Activated CD8-positive, alpha-beta T cell treated with anti-CD3 and anti-CD28 coated beads for 36 hours (primary cell): ENCODE data around the gene RNF5. TPM values are rescaled to one million over a fixed set of nuclear protein-coding genes. Genes with fewer than 3 reads are reported as not detected.
"Not testable (repeated sequence)": the region's sequence is repeated elsewhere in the genome, so short reads cannot be mapped to it uniquely, and the experiment has no call there.

Experiments
- ATAC-seq: fragments of 200-7000 bp; cut with Tn5 transposase; one replicate; pipeline ENCODE4 v1.10.0; 2021; ENCODE audit warnings: mild to moderate bottlenecking, moderate library complexity
- CTCF ChIA-PET: fragments of 350-600 bp; sonication (Branson Sonifier 250); formaldehyde crosslinking; loops from one replicate; lab custom pipeline; 2021; ENCODE audit warnings: antibody characterized with exemption; lab: Charles Lee
- POLR2A ChIA-PET: fragments of 350-600 bp; sonication (Branson Sonifier 250); formaldehyde crosslinking; loops from one replicate; lab custom pipeline; 2021; ENCODE audit warnings: antibody characterized with exemption; lab: Charles Lee
- DNase-seq: peaks from one replicate; pipeline ENCODE4 v3.0.0-alpha.2; 2020
- H3K27ac Mint-ChIP-seq: one replicate; pipeline ENCODE4 v1.8.0; 2021; ENCODE audit warnings: mild to moderate bottlenecking, mixed read lengths
- H3K27me3 Mint-ChIP-seq: one replicate; pipeline ENCODE4 v1.8.0; 2021; ENCODE audit warnings: mixed read lengths
- H3K36me3 Mint-ChIP-seq: one replicate; pipeline ENCODE4 v1.8.0; 2021; ENCODE audit warnings: low read depth, mixed read lengths
- H3K4me1 Mint-ChIP-seq: one replicate; pipeline ENCODE4 v1.8.0; 2021; ENCODE audit warnings: low read depth, mixed read lengths
- H3K4me3 Mint-ChIP-seq: one replicate; pipeline ENCODE4 v1.8.0; 2021; ENCODE audit warnings: mild to moderate bottlenecking, moderate library complexity, mixed read lengths
- H3K9me3 Mint-ChIP-seq: one replicate; pipeline ENCODE4 v1.8.0; 2021; ENCODE audit warnings: mixed read lengths
- intact Hi-C: fragments of 100-400 bp; cut with micrococcal nuclease; formaldehyde crosslinking; loops from one replicate; pipeline ENCODE4 v1.10.0; 2022
- total RNA-seq, 2 experiments: library from RNA; stranded (reverse); gene quantifications; one replicate each; pipeline ENCODE4 v1.2.3, GENCODE V29; 2021
- TF ChIP-seq, protein P1 (sequence below): fragments of 200-600 bp; IDR thresholded peaks from one replicate; pipeline ENCODE4 v1.8.0; 2022; ENCODE audit warnings: antibody characterized with exemption, mild to moderate bottlenecking

The RNF5 gene
- total RNA-seq, 2 experiments from 2014 or later, result 55.4 to 57.9 TPM

DNA sequence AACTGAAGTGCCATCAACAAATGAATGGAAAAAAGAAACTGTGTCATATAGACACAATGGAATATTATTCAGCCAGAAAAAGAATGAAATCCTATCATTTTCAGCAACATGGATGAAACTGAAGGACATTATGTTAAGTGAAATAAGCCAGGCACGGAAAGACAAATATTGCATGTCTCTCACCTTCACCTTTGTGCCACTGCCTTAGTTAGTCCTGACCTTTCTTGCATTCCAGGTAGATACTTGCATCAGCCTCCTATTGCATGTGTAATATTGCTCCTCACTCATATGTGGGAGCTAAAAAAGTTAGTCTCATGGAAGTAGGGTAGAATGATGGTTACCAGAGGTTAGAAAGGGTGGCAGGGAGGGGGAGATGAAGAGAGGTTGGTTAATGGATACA is 30.8 kb downstream of the RNF5 start:
- no peaks in the 10 kb centered on the region for H3K4me1 Mint-ChIP-seq
- TF ChIP-seq, protein P1, sequence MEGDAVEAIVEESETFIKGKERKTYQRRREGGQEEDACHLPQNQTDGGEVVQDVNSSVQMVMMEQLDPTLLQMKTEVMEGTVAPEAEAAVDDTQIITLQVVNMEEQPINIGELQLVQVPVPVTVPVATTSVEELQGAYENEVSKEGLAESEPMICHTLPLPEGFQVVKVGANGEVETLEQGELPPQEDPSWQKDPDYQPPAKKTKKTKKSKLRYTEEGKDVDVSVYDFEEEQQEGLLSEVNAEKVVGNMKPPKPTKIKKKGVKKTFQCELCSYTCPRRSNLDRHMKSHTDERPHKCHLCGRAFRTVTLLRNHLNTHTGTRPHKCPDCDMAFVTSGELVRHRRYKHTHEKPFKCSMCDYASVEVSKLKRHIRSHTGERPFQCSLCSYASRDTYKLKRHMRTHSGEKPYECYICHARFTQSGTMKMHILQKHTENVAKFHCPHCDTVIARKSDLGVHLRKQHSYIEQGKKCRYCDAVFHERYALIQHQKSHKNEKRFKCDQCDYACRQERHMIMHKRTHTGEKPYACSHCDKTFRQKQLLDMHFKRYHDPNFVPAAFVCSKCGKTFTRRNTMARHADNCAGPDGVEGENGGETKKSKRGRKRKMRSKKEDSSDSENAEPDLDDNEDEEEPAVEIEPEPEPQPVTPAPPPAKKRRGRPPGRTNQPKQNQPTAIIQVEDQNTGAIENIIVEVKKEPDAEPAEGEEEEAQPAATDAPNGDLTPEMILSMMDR, result no peak
- intact Hi-C loops, result no loop called here
- H3K4me3 Mint-ChIP-seq, result no peak overlapping the region
- H3K9me3 Mint-ChIP-seq, result no peaks in the 10 kb centered on the region
- POLR2A ChIA-PET, result no interaction called here
- CTCF ChIA-PET, result interaction anchor here (1.8 kb wide), 1 partner anchor 90 kb away, joined by 6 read pairs; no protein-coding TSS in a partner anchor
- H3K36me3 Mint-ChIP-seq, result no peaks in the 10 kb centered on the region
- ATAC-seq (no peak), DNase-seq (no peak)
- no peaks in the 10 kb centered on the region for H3K27me3 Mint-ChIP-seq
- no peak overlapping the region for H3K27ac Mint-ChIP-seq

DNA sequence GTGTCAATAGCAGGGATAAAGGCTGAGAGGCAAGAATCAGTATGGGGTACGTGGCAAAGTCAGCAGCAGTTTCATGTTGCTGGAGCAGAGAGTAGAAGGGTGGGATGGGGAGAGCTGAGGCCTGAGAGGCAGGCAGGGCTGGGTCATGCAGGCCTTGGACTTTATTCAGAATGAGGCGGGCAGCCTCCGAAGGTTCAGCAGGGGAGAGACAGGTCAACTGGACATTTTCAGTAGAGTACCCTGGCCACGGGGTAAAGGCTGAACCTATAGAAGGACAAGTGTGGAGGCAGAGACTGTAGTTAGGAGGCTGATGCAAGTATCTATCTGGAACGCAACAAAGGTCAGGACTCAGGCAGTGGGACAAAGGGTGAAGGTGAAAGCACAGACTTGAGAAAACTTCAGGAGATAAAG is 32.0 kb downstream of the RNF5 start:
- TF ChIP-seq, protein P1, result no peak
- intact Hi-C loops, result no loop called here
- H3K4me1 Mint-ChIP-seq, result no peaks in the 10 kb centered on the region
- H3K27me3 Mint-ChIP-seq, result no peaks in the 10 kb centered on the region
- H3K4me3 Mint-ChIP-seq, result no peak overlapping the region
- DNase-seq (no peak), ATAC-seq (no peak)
- H3K9me3 Mint-ChIP-seq, result no peaks in the 10 kb centered on the region
- CTCF ChIA-PET, result no interaction called here
- POLR2A ChIA-PET, result no interaction called here
- no peaks in the 10 kb centered on the region for H3K36me3 Mint-ChIP-seq
- no peak overlapping the region for H3K27ac Mint-ChIP-seq

DNA sequence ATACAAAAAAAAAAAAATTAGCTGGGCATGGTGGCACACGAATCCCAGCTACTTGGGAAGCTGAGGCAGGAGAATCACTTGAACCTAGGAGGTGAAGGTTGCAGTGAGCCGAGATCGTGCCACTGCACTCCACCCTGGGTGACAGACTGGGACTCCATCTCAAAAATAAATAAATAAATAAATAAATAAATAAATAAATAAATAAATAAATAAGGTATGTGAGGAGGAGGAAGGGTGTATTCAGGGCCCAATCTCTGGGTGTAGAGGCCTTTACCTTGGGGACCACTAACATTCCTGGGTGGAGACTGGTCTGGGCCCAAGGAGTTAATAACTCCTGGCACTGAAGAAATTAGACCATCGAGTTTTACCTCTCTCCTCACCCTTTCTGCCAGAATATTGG is 33.2 kb downstream of the RNF5 start:
- POLR2A ChIA-PET, CTCF ChIA-PET, intact Hi-C loops, H3K4me3 Mint-ChIP-seq, H3K4me1 Mint-ChIP-seq, H3K27ac Mint-ChIP-seq, H3K36me3 Mint-ChIP-seq, ATAC-seq, H3K27me3 Mint-ChIP-seq, H3K9me3 Mint-ChIP-seq, DNase-seq: not testable (repeated sequence)

DNA sequence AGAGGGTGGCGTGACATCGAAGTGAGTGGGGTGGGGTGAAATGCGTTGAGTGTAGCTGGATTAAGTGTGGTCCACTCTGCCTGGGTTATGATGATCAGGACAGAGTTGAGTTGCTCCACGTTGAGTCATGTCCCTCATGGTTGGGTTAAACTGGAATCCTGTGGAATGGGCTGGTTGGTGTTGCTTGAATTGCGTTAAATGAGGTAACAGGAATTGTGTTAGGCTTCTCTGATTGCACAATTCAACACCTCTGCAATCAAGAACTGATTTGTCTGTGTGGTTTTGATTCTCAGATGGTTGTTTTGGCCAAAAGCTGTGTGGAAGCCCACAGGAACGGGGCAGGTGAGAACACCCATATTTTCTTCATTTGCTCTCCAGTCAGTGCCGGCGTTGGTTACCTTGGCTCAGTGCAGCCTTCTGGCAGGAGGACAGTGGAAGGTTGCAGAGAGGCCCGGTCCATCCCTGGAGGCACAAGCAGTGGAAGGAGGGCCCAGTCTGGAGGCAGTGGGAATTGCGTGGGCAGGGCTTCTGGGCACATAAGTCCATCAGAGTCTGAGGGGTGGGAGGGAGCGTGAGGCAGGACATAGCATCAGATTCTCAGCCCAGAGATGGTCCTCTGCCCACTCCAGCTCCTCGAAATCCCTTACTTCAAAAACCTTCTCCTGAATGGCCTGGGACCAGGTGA is 34.0 kb downstream of the RNF5 start:
- no peaks in the 10 kb centered on the region for H3K36me3 Mint-ChIP-seq
- no peaks in the 10 kb centered on the region for H3K9me3 Mint-ChIP-seq
- no peaks in the 10 kb centered on the region for H3K4me1 Mint-ChIP-seq
- no peak overlapping the region for H3K27ac Mint-ChIP-seq
- ChIA-PET CTCF (no interaction called here), POLR2A (no interaction called here)
- H3K27me3 Mint-ChIP-seq, result no peaks in the 10 kb centered on the region
- TF ChIP-seq, protein P1, result no peak
- no peak for ATAC-seq
- intact Hi-C loops, result no loop called here
- DNase-seq, result no peak
- no peak overlapping the region for H3K4me3 Mint-ChIP-seq

DNA sequence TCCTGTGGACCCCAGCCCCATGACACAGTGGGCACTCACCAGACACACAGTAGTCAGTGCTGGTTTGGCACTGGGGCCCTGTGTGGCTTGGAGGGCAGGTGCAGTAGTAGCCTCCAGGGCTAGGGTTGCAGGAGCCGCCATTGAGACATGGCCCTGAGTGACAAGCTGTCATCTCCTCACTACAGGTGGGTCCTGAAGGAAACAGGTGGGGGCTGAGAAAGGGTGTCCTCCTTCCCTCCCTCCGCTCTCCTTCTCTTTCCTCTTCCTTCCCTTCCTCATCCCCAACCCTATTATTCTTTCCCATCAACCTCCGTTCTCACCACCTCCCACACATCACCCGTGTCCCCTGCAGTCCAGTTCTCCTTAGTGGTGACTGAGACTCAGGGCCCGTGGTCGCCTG is 35.4 kb downstream of the RNF5 start:
- no peaks in the 10 kb centered on the region for H3K9me3 Mint-ChIP-seq
- H3K4me1 Mint-ChIP-seq, result no peaks in the 10 kb centered on the region
- DNase-seq (no peak), ATAC-seq (no peak)
- TF ChIP-seq, protein P1, result no peak
- H3K27ac Mint-ChIP-seq, result no peak overlapping the region
- ChIA-PET CTCF (no interaction called here), POLR2A (no interaction called here)
- H3K27me3 Mint-ChIP-seq, result no peaks in the 10 kb centered on the region
- intact Hi-C loops, result no loop called here
- no peaks in the 10 kb centered on the region for H3K36me3 Mint-ChIP-seq
- no peak overlapping the region for H3K4me3 Mint-ChIP-seq
